Ishikawa (cell line): ENCODE results near the gene GAS2.

ENCODE experiments used
- CEBPB ChIP-seq: IDR thresholded peaks from 2 replicates; pipeline ENCODE4 v1.6.1; 2012
- EGR1 ChIP-seq: IDR thresholded peaks from 2 replicates; pipeline ENCODE4 v1.6.1; 2012
- EP300 ChIP-seq: IDR thresholded peaks from 2 replicates; pipeline ENCODE4 v1.6.1; 2012; ENCODE audit warnings: borderline replicate concordance
- MAX ChIP-seq: IDR thresholded peaks from 2 replicates; pipeline ENCODE4 v1.6.1; 2012
- RAD21 ChIP-seq: IDR thresholded peaks from 2 replicates; pipeline ENCODE4 v1.6.1; 2012; ENCODE audit warnings: low read depth
- TAF1 ChIP-seq: IDR thresholded peaks from 2 replicates; pipeline ENCODE4 v1.6.1; 2012; ENCODE audit warnings: low read depth, mild to moderate bottlenecking
- TEAD4 ChIP-seq: IDR thresholded peaks from 2 replicates; pipeline ENCODE4 v1.6.1; 2012
- YY1 ChIP-seq: IDR thresholded peaks from 2 replicates; pipeline ENCODE4 v1.6.1; 2012; ENCODE audit warnings: low read depth
- ZBTB7A ChIP-seq: IDR thresholded peaks from 2 replicates; pipeline ENCODE4 v1.6.1; 2012; ENCODE audit warnings: low read depth
- TF ChIP-seq, protein P1 (sequence below): IDR thresholded peaks from 2 replicates; pipeline ENCODE4 v1.6.1; 2012; ENCODE audit warnings: low read depth, mild to moderate bottlenecking

GRCh38 chr11:22730319-22730718 is 63.9 kb downstream of the GAS2 start:
- TF ChIP-seq RAD21 (peak; percentile 33; the same call in 1 of the 2 replicates), TAF1 (no peak), TEAD4 (no peak), EP300 (no peak), CEBPB (no peak), MAX (no peak), YY1 (no peak), ZBTB7A (no peak), EGR1 (no peak)
- TF ChIP-seq, protein P1, sequence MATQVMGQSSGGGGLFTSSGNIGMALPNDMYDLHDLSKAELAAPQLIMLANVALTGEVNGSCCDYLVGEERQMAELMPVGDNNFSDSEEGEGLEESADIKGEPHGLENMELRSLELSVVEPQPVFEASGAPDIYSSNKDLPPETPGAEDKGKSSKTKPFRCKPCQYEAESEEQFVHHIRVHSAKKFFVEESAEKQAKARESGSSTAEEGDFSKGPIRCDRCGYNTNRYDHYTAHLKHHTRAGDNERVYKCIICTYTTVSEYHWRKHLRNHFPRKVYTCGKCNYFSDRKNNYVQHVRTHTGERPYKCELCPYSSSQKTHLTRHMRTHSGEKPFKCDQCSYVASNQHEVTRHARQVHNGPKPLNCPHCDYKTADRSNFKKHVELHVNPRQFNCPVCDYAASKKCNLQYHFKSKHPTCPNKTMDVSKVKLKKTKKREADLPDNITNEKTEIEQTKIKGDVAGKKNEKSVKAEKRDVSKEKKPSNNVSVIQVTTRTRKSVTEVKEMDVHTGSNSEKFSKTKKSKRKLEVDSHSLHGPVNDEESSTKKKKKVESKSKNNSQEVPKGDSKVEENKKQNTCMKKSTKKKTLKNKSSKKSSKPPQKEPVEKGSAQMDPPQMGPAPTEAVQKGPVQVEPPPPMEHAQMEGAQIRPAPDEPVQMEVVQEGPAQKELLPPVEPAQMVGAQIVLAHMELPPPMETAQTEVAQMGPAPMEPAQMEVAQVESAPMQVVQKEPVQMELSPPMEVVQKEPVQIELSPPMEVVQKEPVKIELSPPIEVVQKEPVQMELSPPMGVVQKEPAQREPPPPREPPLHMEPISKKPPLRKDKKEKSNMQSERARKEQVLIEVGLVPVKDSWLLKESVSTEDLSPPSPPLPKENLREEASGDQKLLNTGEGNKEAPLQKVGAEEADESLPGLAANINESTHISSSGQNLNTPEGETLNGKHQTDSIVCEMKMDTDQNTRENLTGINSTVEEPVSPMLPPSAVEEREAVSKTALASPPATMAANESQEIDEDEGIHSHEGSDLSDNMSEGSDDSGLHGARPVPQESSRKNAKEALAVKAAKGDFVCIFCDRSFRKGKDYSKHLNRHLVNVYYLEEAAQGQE, result no peak
